H1 (cell line): ENCODE results near the gene CDCA7. TPM values are rescaled to one million over a fixed set of nuclear protein-coding genes. Genes with fewer than 3 reads are reported as not detected.

Experiments
- CTCF ChIA-PET: fragments of 300-600 bp; sonication (Branson Sonifier 250); formaldehyde crosslinking; loops from one replicate; lab custom pipeline; 2021; ENCODE audit not compliant: partially characterized antibody; lab: Charles Lee
- POLR2A ChIA-PET: fragments of 300-600 bp; sonication (Branson Sonifier 250); formaldehyde crosslinking; loops from one replicate; lab custom pipeline; 2021; ENCODE audit warnings: inconsistent platforms; ENCODE audit not compliant: partially characterized antibody; lab: Charles Lee
- DNase-seq, 2 experiments: peaks; one replicate each; pipeline versions ENCODE4 v3.0.0 to v3.0.0-alpha.2; 2010 to 2022; ENCODE audit warnings: low spot score in 2 of 2, low read depth in 1 of 2, mixed read lengths in 1 of 2
- FAIRE-seq: peaks from 2 replicates; lab custom pipeline; 2011; peaks lifted over from hg19 to GRCh38; lab: Jason Lieb, UNC
- H2AFZ ChIP-seq: 2 replicates; pipeline ENCODE4 v1.8.1; 2012; ENCODE audit warnings: low read length, inconsistent platforms
- H2AK5ac ChIP-seq: 2 replicates; pipeline ENCODE4 v1.6.1; 2013; ENCODE audit warnings: low read depth, low read length
- H2BK120ac ChIP-seq: replicated peaks from 2 replicates; pipeline ENCODE3; 2013; ENCODE audit warnings: low read depth, low read length, inconsistent platforms
- H2BK12ac ChIP-seq: 2 replicates; pipeline ENCODE4 v1.6.1; 2013; ENCODE audit warnings: low read depth, low read length
- H2BK15ac ChIP-seq: 2 replicates; pipeline ENCODE4 v1.6.1; 2013; ENCODE audit warnings: low read length
- H2BK20ac ChIP-seq: 2 replicates; pipeline ENCODE4 v1.6.1; 2013; ENCODE audit warnings: low read length
- H2BK5ac ChIP-seq: 2 replicates; pipeline ENCODE4 v1.6.1; 2013; ENCODE audit warnings: low read depth, low read length
- H3K14ac ChIP-seq: 2 replicates; pipeline ENCODE4 v1.6.1; 2013; ENCODE audit warnings: inconsistent platforms; ENCODE audit not compliant: insufficient read length
- H3K18ac ChIP-seq: 2 replicates; pipeline ENCODE4 v1.6.1; 2013; ENCODE audit warnings: low read length; ENCODE audit errors: extremely low read depth
- H3K23ac ChIP-seq: 2 replicates; pipeline ENCODE4 v1.6.1; 2013; ENCODE audit warnings: inconsistent platforms; ENCODE audit not compliant: insufficient read length
- H3K23me2 ChIP-seq: 2 replicates; pipeline ENCODE4 v1.6.1; 2013; ENCODE audit warnings: low read depth, low read length
- H3K27ac ChIP-seq: 2 replicates; pipeline ENCODE4 v1.6.1; 2011; ENCODE audit warnings: low read depth, low read length, inconsistent platforms
- H3K27me3 ChIP-seq, 4 experiments: replicated peaks in 1 of 4; 1 replicate in 1 of 4; 2 replicates in 3 of 4; pipeline versions ENCODE4 v1.6.1 to v1.8.1; 2011 to 2013; ENCODE audit warnings: low read length in 3 of 4, mild to moderate bottlenecking in 3 of 4, inconsistent platforms in 2 of 4, mixed read lengths in 2 of 4, moderate library complexity in 1 of 4; ENCODE audit not compliant: control insufficient read depth in 3 of 4, insufficient read depth in 3 of 4; ENCODE audit errors: extremely low read depth in 1 of 4
- H3K36me3 ChIP-seq, 4 experiments: 2 replicates each; pipeline versions ENCODE4 v1.6.1 to v1.8.1; 2011 to 2013; ENCODE audit warnings: mild to moderate bottlenecking in 4 of 4, low read length in 3 of 4, moderate library complexity in 2 of 4, control low read depth in 1 of 4, inconsistent platforms in 1 of 4; ENCODE audit not compliant: insufficient read depth in 4 of 4, control insufficient read depth in 2 of 4
- H3K4ac ChIP-seq: replicated peaks from 2 replicates; pipeline ENCODE3; 2013; ENCODE audit warnings: low read length, low read depth, mixed read lengths, inconsistent platforms; ENCODE audit not compliant: insufficient read length
- H3K4me1 ChIP-seq, 4 experiments: replicated peaks in 1 of 4; 1 replicate in 1 of 4; 2 replicates in 3 of 4; pipeline versions ENCODE4 v1.6.1 to v1.8.1; 2011 to 2013; ENCODE audit warnings: low read length in 3 of 4, inconsistent platforms in 2 of 4, mixed read lengths in 1 of 4; ENCODE audit not compliant: insufficient read depth in 4 of 4, control insufficient read depth in 3 of 4
- H3K4me2 ChIP-seq, 2 experiments: 2 replicates each; pipeline versions ENCODE4 v1.6.1 to v1.8.1; 2011 to 2013; ENCODE audit warnings: low read depth in 2 of 2, low read length in 2 of 2, control low read depth in 1 of 2, inconsistent platforms in 1 of 2, mild to moderate bottlenecking in 1 of 2; ENCODE audit not compliant: insufficient read depth in 1 of 2
- H3K4me3 ChIP-seq, 4 experiments: fragments of 200-600, 300-600 bp in 1 of 4; sonication (generic), shearing (Covaris generic), sonication (Bioruptor Twin) in 1 of 4; 2 replicates each; pipeline versions ENCODE4 v1.5.1 to v1.8.1; 2011 to 2016; ENCODE audit warnings: low read length in 4 of 4, low read depth in 3 of 4, control low read depth in 2 of 4, inconsistent platforms in 2 of 4, mild to moderate bottlenecking in 2 of 4, mixed read lengths in 1 of 4, moderate library complexity in 1 of 4; ENCODE audit not compliant: insufficient read depth in 2 of 4; ENCODE audit errors: extremely low read depth in 1 of 4
- H3K56ac ChIP-seq: replicated peaks from 2 replicates; pipeline ENCODE3; 2013; ENCODE audit warnings: low read depth, mild to moderate bottlenecking, mixed read lengths, low read length, inconsistent platforms; ENCODE audit not compliant: insufficient read length
- H3K79me1 ChIP-seq: 2 replicates; pipeline ENCODE4 v1.6.1; 2013; ENCODE audit warnings: low read depth, low read length, control low read depth
- H3K79me2 ChIP-seq, 2 experiments: 2 replicates each; pipeline versions ENCODE4 v1.6.1 to v1.8.1; 2012 to 2013; ENCODE audit warnings: low read length in 2 of 2, mild to moderate bottlenecking in 2 of 2, inconsistent platforms in 1 of 2; ENCODE audit not compliant: insufficient read depth in 2 of 2, control insufficient read depth in 1 of 2
- H3K9ac ChIP-seq, 4 experiments: replicated peaks in 1 of 4; 1 replicate in 1 of 4; 2 replicates in 3 of 4; pipeline versions ENCODE4 v1.6.1 to v1.8.1; 2011 to 2013; ENCODE audit warnings: low read depth in 3 of 4, low read length in 3 of 4, control low read depth in 2 of 4, mild to moderate bottlenecking in 2 of 4, moderate library complexity in 2 of 4, inconsistent platforms in 1 of 4; ENCODE audit errors: extremely low read depth in 1 of 4
- H3K9me3 ChIP-seq, 2 experiments: 2 replicates each; pipeline versions ENCODE4 v1.6.1 to v1.8.1; 2012 to 2013; ENCODE audit warnings: mild to moderate bottlenecking in 2 of 2, moderate library complexity in 2 of 2, control low read depth in 1 of 2, inconsistent platforms in 1 of 2, low read depth in 1 of 2, low read length in 1 of 2, mixed read lengths in 1 of 2; ENCODE audit not compliant: insufficient read depth in 2 of 2
- H4K20me1 ChIP-seq, 2 experiments: replicated peaks in 1 of 2; 2 replicates each; pipeline versions ENCODE3 to v1.8.1; 2011 to 2013; ENCODE audit warnings: inconsistent platforms in 2 of 2, low read length in 2 of 2, mild to moderate bottlenecking in 1 of 2; ENCODE audit not compliant: insufficient read depth in 2 of 2, control insufficient read depth in 1 of 2
- H4K5ac ChIP-seq: 2 replicates; pipeline ENCODE4 v1.6.1; 2013; ENCODE audit warnings: low read length, low read depth, mixed read lengths, inconsistent platforms; ENCODE audit not compliant: insufficient read length
- H4K8ac ChIP-seq: 2 replicates; pipeline ENCODE4 v1.8.0; 2013; ENCODE audit warnings: mild to moderate bottlenecking, moderate library complexity, low read length, inconsistent platforms; ENCODE audit not compliant: insufficient read depth; ENCODE audit errors: extremely low read depth
- H4K91ac ChIP-seq: replicated peaks from 2 replicates; pipeline ENCODE3; 2013; ENCODE audit warnings: low read length, mixed read lengths, inconsistent platforms; ENCODE audit not compliant: insufficient read length
- HDAC2 ChIP-seq, 2 experiments: fragments of 300-600 bp in 1 of 2; sonication (generic) in 1 of 2; IDR thresholded peaks; 2 replicates each; pipeline ENCODE4 v1.6.1; 2011 to 2012; ENCODE audit warnings: low read depth in 2 of 2, low read length in 2 of 2, mild to moderate bottlenecking in 2 of 2, moderate library complexity in 2 of 2, borderline replicate concordance in 1 of 2, inconsistent platforms in 1 of 2
- MAX ChIP-seq: IDR thresholded peaks from 2 replicates; pipeline ENCODE4 v1.6.1; 2012; ENCODE audit warnings: inconsistent platforms
- WGBS, 2 experiments: shearing (Covaris generic) in 1 of 2; methylation state at CpG; one replicate each; pipeline versions ENCODE4 v1.1.6 to v1.1.7; 2013 to 2015; ENCODE audit warnings: low lambda C conversion rate in 2 of 2, mixed read lengths in 2 of 2, inconsistent platforms in 1 of 2, low coverage in 1 of 2, missing lambda C conversion rate in 1 of 2; ENCODE audit not compliant: insufficient replicate concordance in 2 of 2, insufficient coverage in 1 of 2, insufficient read length in 1 of 2; ENCODE audit errors: extremely low coverage in 1 of 2, missing lambda C conversion rate in 1 of 2; 5-methylcytosine and 5-hydroxymethylcytosine counted together
- polyA plus RNA-seq, 7 experiments: library from polyadenylated mRNA; depleted of rRNA in 3 of 7; stranded (reverse) in 5 of 7; unstranded in 2 of 7; fragments of >200 nt in 5 of 7; fragments of 200-250 nt in 2 of 7; gene quantifications; 1 replicate in 5 of 7; 2 replicates in 1 of 7; 4 replicates in 1 of 7; pipeline versions ENCODE4 v1.2.1 to v1.2.3, GENCODE V29; 2011 to 2013; ENCODE audit warnings: missing spikeins in 2 of 7, mixed read lengths in 2 of 7
- total RNA-seq: library from RNA; stranded (reverse); fragmentation: NEBNext Ultra II Directional; extraction: Animal tissue kit (Norgen Biotek cat#: 25700); gene quantifications from 2 replicates; pipeline ENCODE4 v1.2.1, GENCODE V29; 2021

Gene CDCA7
- total and polyA plus RNA-seq, 2 of the 8 experiments (the other 6 are each of a cell fraction or from before 2014, with no cell fraction given): 64.4 to 80.4 TPM

- Histone ChIP-seq H3K9ac (no peak overlapping the region), H3K14ac (no peak overlapping the region), H3K4ac (no peak overlapping the region), H2AFZ (no peak overlapping the region), H2BK5ac (no peak overlapping the region), H2BK120ac (no peak overlapping the region), H3K9me3 (no peaks in the 10 kb centered on the region), H3K27ac (no peak overlapping the region), H4K20me1 (no peaks in the 10 kb centered on the region), H3K27me3 (no peaks in the 10 kb centered on the region), H4K8ac (no peak overlapping the region), H3K23ac (no peak overlapping the region), H2BK15ac (no peak overlapping the region), H2BK20ac (no peak overlapping the region), H2AK5ac (no peak overlapping the region), H2BK12ac (no peak overlapping the region), H3K4me1 (peaks cover 0 to 3% (median under 1%) of the 10 kb centered on the region in 4 experiments; a peak in 2 of 7 replicates), H3K4me3 (no peak overlapping the region), H3K79me2 (no peaks in the 10 kb centered on the region), H3K79me1 (no peaks in the 10 kb centered on the region), H3K56ac (no peak overlapping the region), H3K36me3 (no peaks in the 10 kb centered on the region), H4K5ac (no peak overlapping the region), H3K4me2 (no peak overlapping the region; a peak in 1 of 4 replicates), H4K91ac (no peak overlapping the region), H3K23me2 (no peaks in the 10 kb centered on the region), H3K18ac (no peak overlapping the region)
- WGBS, 2 experiments: 83% methylated on average over 3 of the region's 3 CpGs; no CpG with 5 or more reads in 1 of the 2 experiments
- POLR2A ChIA-PET: no interaction called here
- DNase-seq (no peak), FAIRE-seq (no peak)
- CTCF ChIA-PET: interaction anchor here (0.9 to 2.6 kb wide), 3 partner anchors 14 to 360 kb away, joined by 3 to 18 read pairs (median 5); no protein-coding TSS in a partner anchor
- TF ChIP-seq HDAC2 (IDR thresholded peaks at IDR 0.05; ENCODE audit: borderline replicate concordance in 1 of 2, low read depth in 2 of 2, low read length in 2 of 2) (no peak), MAX (no peak)
Observed at GRCh38 chr2:173387660-173388059, 33.0 kb downstream of the CDCA7 start.
